Activated naive CD8-positive, alpha-beta T cell treated with anti-CD3 and anti-CD28 coated beads for 36 hours (primary cell): ENCODE results near the gene APPBP2. TPM values are rescaled to one million over a fixed set of nuclear protein-coding genes. Genes with fewer than 3 reads are reported as not detected.
"Not testable (repeated sequence)": the region's sequence is repeated elsewhere in the genome, so short reads cannot be mapped to it uniquely, and the experiment has no call there.

Source experiments
- DNase-seq: peaks from one replicate; pipeline ENCODE4 v3.0.0; 2021
- H3K27ac Mint-ChIP-seq: one replicate; pipeline ENCODE4 v1.8.0; 2022; ENCODE audit warnings: mild to moderate bottlenecking, moderate library complexity, mixed read lengths
- H3K27me3 Mint-ChIP-seq: one replicate; pipeline ENCODE4 v1.8.0; 2022; ENCODE audit warnings: mild to moderate bottlenecking, mixed read lengths
- H3K36me3 Mint-ChIP-seq: one replicate; pipeline ENCODE4 v1.8.0; 2021; ENCODE audit warnings: mild to moderate bottlenecking, mixed read lengths
- H3K4me1 Mint-ChIP-seq: one replicate; pipeline ENCODE4 v1.8.0; 2021; ENCODE audit warnings: mixed read lengths
- H3K4me3 Mint-ChIP-seq: one replicate; pipeline ENCODE4 v1.8.0; 2022; ENCODE audit warnings: mild to moderate bottlenecking, moderate library complexity, mixed read lengths
- H3K9me3 Mint-ChIP-seq: one replicate; pipeline ENCODE4 v1.8.0; 2022; ENCODE audit warnings: mixed read lengths
- total RNA-seq, 2 experiments: library from RNA; stranded (reverse); gene quantifications; one replicate each; pipeline ENCODE4 v1.2.3, GENCODE V29; 2021

APPBP2 gene
- total RNA-seq, 2 experiments from 2014 or later, result 21.8 to 23.5 TPM

DNA sequence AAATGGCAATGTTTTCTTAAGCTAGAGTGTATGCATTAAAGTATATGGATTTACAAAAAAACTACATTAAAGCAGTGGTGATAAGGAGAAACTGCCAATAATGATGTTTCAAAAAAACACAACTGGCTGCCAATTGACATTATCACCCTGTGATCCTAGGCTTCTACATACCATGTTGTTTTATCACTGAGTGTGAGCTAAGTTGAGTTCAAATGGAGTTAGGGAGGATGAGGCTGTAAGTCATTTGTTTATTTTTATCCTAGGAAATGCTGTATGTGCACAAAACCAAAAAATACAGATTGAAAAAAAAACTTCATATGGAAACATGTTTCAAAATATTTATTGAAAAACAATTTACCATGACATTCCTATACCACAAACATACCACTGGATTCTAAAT is 80.9 kb downstream of the APPBP2 start:
- H3K4me3 Mint-ChIP-seq, result no peak overlapping the region
- H3K36me3 Mint-ChIP-seq, result no peaks in the 10 kb centered on the region
- no peak overlapping the region for H3K27ac Mint-ChIP-seq
- H3K27me3 Mint-ChIP-seq, result no peaks in the 10 kb centered on the region
- H3K9me3 Mint-ChIP-seq, result no peaks in the 10 kb centered on the region
- no peaks in the 10 kb centered on the region for H3K4me1 Mint-ChIP-seq
- no peak for DNase-seq

- no peaks in the 10 kb centered on the region for H3K36me3 Mint-ChIP-seq
- H3K9me3 Mint-ChIP-seq, result no peaks in the 10 kb centered on the region
- no peak overlapping the region for H3K4me3 Mint-ChIP-seq
- no peaks in the 10 kb centered on the region for H3K4me1 Mint-ChIP-seq
- H3K27me3 Mint-ChIP-seq, result no peaks in the 10 kb centered on the region
- H3K27ac Mint-ChIP-seq, result no peak overlapping the region
- no peak for DNase-seq
Observed at GRCh38 chr17:60443713-60444112, 82.3 kb downstream of the APPBP2 start.

DNA sequence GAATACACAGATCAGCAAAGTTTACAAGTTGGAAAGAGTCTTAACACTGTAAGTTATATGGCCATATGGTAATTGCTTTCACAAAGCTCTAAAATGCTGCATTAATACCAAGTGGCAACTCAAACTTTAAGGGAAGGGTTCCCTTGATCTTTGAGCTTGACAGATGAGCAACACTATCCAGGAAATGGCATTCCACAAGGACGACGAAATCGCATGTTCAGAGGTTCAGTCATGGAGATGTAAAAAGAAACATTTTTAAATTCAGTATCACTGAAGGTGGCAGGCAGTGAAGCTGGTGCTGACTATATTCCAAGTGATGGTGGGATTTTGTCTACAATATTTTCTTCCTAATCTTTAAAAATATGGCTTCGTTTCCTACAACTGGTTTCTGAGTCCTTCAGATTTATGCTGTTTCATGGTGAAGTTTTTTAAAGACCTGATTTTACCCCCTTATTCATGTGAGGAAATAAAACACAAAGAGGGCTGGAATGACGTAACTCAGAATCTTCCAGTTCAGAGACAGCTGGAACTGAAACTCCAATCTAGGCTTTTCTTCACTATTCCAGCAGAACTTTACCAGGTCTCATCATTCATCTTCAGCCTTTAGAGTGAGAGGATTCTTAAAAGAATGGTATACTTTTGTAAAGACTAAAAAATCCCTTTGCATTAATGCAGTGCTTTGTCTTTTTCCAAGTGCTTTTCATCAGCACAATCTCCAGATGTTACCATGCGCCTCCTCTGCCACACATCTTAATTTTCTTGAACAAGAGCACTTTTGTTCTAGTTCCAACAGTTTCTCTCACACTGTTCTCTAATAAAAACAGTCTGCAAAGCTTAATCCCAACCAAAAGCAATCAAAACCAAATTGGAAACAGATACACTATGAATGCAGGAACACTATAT is 83.5 kb downstream of the APPBP2 start:
- no peaks in the 10 kb centered on the region for H3K9me3 Mint-ChIP-seq
- H3K36me3 Mint-ChIP-seq, result no peaks in the 10 kb centered on the region
- DNase-seq, result no peak
- H3K27ac Mint-ChIP-seq, result no peak overlapping the region
- H3K27me3 Mint-ChIP-seq, result no peaks in the 10 kb centered on the region
- no peaks in the 10 kb centered on the region for H3K4me1 Mint-ChIP-seq
- no peak overlapping the region for H3K4me3 Mint-ChIP-seq

DNA sequence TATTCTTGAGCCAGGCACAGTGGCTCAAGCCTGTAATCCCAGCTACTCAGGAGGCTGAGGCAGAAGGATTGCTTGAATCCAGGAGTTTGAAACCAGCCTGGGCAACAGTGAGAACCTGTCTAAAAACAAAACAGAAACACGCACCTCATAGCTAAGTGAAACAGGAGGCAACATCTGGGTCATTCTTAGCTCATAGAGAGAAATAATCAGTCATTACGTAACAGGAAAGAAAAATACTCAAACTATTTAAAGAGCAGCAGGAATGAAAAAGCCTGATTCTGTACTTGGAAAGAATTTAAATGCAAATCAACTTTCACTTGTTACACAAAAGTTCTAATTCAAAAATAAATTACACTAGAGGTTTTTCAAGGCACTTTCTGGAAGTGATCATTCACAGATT is 86.5 kb downstream of the APPBP2 start:
- Mint-ChIP-seq H3K27me3 (peaks cover 12% of the 10 kb centered on the region), H3K4me3 (no peak overlapping the region), H3K9me3 (no peaks in the 10 kb centered on the region), H3K36me3 (no peaks in the 10 kb centered on the region), H3K27ac (no peak overlapping the region), H3K4me1 (no peaks in the 10 kb centered on the region)
- DNase-seq, result no peak

DNA sequence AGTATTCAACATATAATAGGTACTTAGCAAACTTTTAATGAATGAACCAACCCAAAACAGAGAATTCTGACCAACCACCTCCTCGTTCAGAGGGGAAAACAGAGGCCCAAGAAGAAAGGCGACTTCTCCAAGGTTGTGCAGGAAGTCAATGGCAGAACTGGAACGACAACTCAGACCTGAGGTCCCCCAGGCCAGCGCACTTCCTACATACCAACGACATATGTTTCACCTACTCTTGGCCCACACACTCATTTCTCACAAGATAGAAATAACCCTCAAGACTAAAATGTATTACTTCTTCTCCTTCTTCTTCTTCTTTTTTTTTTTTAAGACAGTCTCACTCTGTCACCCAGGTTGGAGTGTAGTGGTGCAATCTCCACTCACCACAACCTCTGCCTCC is 89.4 kb downstream of the APPBP2 start:
- H3K4me1 Mint-ChIP-seq, result no peaks in the 10 kb centered on the region
- H3K4me3 Mint-ChIP-seq, result no peak overlapping the region
- H3K27me3 Mint-ChIP-seq, result peaks cover 17% of the 10 kb centered on the region
- no peak for DNase-seq
- no peaks in the 10 kb centered on the region for H3K36me3 Mint-ChIP-seq
- no peak overlapping the region for H3K27ac Mint-ChIP-seq
- H3K9me3 Mint-ChIP-seq, result no peaks in the 10 kb centered on the region

DNA sequence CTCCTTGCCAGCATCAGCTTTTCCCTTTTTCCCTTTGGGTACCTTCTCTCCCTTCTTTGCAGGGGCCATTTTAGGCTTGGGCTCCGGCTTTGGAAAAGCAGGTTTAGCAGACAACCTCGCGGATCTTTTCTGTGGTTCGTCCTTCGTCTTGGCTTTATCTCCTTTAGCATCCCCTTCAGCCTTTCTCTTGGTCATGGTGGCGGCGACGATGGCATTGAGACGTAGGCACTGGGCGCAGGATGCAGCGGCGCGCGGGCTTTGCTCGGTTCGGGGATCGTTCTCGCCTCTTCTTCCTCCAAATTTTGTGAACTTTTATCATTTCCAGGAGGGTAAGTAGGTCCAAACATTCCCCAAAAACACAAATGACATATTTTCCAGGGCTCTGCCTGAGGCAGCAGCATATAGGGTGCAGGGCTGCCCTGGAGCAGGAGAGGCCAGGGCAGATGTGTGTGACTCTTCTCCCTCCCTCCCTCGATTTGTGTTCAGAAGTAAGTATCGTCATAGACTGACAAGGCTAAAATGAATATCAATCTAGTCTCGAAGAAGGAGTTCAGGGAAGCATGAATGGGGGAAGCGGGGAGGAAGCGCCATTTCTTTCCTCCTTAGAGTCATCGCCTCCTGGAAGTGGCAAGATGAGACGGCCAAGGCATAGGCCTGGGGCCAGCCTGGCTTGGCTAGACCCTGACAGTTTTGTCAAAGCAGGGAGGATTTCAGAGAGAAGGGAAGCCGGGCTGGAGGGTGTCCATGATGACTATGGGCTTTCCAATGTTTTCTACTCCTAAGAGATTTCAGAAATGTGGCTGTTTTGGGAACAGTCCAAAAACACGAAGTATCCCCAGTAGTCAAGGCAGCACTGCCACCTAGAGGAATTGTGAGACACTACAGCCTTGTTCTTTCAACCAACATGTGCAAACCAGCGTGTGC is 90.5 kb downstream of the APPBP2 start:
- no peaks in the 10 kb centered on the region for H3K4me1 Mint-ChIP-seq

DNA sequence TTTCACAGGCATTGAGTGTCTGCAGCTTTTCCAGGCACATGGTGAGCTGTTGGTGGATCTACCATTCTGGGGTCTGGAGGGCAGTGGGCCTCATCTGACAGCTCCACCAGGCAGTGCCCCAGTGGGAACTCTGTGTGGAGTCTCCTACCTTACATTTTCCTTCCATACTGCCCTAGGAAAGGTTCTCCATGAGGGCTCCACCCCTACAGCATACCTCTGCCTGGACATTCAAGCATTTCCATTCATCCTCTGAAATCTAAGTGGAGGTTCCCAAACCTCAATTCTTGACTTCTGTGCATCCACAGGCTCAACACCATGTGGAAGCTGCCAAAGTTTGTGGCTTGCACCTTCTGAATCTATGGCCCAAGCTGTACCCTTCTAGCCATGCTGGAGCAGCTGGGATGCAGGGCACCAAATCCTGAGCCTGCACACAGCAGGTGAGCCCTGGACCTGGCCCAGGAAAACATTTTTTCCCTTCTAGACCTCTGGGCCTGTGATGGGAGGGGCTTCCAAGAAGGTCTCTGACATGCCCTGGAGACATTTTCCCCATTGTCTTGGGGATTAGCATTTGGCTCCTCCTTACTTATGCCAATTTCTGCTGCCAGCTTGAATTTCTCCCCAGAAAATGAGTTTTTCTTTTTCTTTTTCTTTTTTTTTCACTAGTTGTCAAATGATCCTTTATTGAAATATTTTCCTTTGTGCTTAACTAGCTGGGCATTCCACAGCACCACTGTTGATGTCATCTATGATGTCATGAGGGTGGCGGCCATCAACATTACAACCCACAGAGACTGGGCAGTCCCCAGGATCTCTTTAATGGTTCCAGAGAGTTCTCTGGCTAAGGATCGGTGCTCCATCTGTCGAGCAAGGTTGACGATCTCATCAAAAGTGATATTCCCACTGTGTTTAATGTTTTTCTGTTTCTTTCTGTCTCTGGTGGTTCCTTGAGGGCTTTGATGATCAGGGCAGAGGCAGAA is 92.7 kb downstream of the APPBP2 start:
- not testable (repeated sequence) for H3K9me3 Mint-ChIP-seq, H3K36me3 Mint-ChIP-seq, H3K27ac Mint-ChIP-seq, H3K4me3 Mint-ChIP-seq, H3K4me1 Mint-ChIP-seq, DNase-seq
- peaks cover 17% of the 10 kb centered on the region for H3K27me3 Mint-ChIP-seq

More for the DNA sequence above, 90.5 kb downstream of the APPBP2 start:
- H3K36me3 Mint-ChIP-seq, result no peaks in the 10 kb centered on the region
- H3K9me3 Mint-ChIP-seq, result no peaks in the 10 kb centered on the region
- peak; percentile 41 for DNase-seq
- peaks cover 17% of the 10 kb centered on the region for H3K27me3 Mint-ChIP-seq
- H3K27ac Mint-ChIP-seq, result no peak overlapping the region
- H3K4me3 Mint-ChIP-seq, result no peak overlapping the region

DNA sequence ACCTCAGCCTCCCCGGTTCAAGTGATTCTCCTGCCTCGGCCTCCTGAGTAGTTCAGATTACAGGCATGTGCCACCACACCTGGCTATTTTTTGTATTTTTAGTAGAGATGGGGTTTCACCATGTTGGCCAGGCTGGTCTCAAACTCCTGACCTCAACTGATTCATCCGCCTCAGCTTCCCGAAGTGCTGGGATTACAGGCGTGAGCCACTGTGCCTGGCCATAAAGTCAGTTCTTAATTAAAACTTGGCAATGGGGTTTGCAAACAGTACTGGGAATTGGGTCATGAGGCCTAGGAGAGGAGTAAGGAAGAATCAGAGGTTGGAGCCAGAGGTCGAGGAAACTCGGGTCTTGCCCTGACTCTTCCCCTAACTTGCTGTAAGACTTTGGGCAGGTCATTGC is 95.5 kb downstream of the APPBP2 start:
- DNase-seq, H3K9me3 Mint-ChIP-seq, H3K27ac Mint-ChIP-seq, H3K4me3 Mint-ChIP-seq, H3K36me3 Mint-ChIP-seq, H3K4me1 Mint-ChIP-seq, H3K27me3 Mint-ChIP-seq: not testable (repeated sequence)

DNA sequence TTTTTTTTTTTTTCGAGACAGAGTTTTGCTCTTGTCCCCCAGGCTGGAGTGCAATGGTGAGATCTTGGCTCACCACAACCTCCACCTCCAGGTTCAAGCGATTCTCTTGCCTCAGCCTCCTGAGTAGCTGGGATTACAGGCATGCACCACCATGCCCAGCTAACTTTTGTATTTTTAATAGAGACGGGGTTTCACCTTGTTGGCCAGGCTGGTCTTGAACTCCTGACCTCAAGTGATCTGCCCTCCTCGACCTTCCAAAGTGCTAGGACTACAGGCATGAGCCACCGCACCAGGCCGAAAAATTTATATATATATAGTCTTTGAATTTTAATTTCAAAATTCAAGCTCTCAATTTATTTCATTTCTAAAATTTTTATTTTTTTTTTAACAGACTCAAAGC is 97.6 kb downstream of the APPBP2 start:
- not testable (repeated sequence) for H3K9me3 Mint-ChIP-seq, H3K27ac Mint-ChIP-seq, H3K4me1 Mint-ChIP-seq, H3K4me3 Mint-ChIP-seq, H3K36me3 Mint-ChIP-seq, H3K27me3 Mint-ChIP-seq, DNase-seq

DNA sequence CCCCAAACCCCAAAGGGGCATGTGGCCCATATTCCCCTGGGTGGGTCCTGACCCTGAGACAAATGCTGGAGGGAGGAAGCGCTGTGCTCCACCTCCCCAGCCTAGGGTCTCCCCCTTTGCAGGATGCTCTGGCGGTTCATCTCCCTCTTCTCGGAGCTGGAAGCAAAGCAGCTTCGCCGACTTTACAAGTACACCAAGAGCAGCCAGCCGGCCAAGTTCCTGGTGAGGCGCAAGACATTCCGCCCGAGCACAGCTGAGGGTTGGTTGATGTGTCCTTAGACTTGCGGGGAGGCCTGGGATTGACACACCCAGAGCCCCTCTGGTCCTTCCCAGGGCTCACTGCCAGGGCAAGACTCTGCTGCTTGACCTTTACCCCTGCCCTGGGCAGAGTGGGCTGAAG is 99.4 kb downstream of the APPBP2 start:
- Mint-ChIP-seq H3K4me3 (no peak overlapping the region), H3K27me3 (no peaks in the 10 kb centered on the region), H3K36me3 (no peaks in the 10 kb centered on the region), H3K9me3 (no peaks in the 10 kb centered on the region), H3K27ac (no peak overlapping the region), H3K4me1 (peaks cover 1% of the 10 kb centered on the region)
- DNase-seq, result no peak

- H3K4me3 Mint-ChIP-seq, result no peak overlapping the region
- H3K27ac Mint-ChIP-seq, result no peak overlapping the region
- H3K4me1 Mint-ChIP-seq, result peaks cover 6% of the 10 kb centered on the region
- no peaks in the 10 kb centered on the region for H3K36me3 Mint-ChIP-seq
- no peaks in the 10 kb centered on the region for H3K9me3 Mint-ChIP-seq
- DNase-seq, result no peak
- no peaks in the 10 kb centered on the region for H3K27me3 Mint-ChIP-seq
Observed at GRCh38 chr17:60425626-60426025, 100.4 kb downstream of the APPBP2 start.

- Mint-ChIP-seq H3K36me3 (no peaks in the 10 kb centered on the region), H3K4me1 (peaks cover 6% of the 10 kb centered on the region), H3K27ac (no peak overlapping the region), H3K4me3 (no peak overlapping the region), H3K27me3 (no peaks in the 10 kb centered on the region), H3K9me3 (no peaks in the 10 kb centered on the region)
- DNase-seq, result no peak
Observed at GRCh38 chr17:60423865-60424264, 102.2 kb downstream of the APPBP2 start.

GRCh38 chr17:60422162-60422665 is 103.8 kb downstream of the APPBP2 start, which contains the start of gene CHCT1:
CHCT1 (plus strand) TSS chr17:60422489; CDS start chr17:60422593, 104 bp downstream.
- no peaks in the 10 kb centered on the region for H3K36me3 Mint-ChIP-seq
- peaks cover 6% of the 10 kb centered on the region for H3K4me1 Mint-ChIP-seq
- peak within 1 kb of the TSS; percentile 75 for H3K4me3 Mint-ChIP-seq
- DNase-seq, result no peak
- H3K27me3 Mint-ChIP-seq, result no peaks in the 10 kb centered on the region
- no peaks in the 10 kb centered on the region for H3K9me3 Mint-ChIP-seq
- H3K27ac Mint-ChIP-seq, result peak within 1 kb of the TSS; percentile 68
